Ovary (tissue), 3 donors: Measurements from ENCODE around the gene TUBB4B.

ENCODE experiments used
- CTCF ChIP-seq, 3 donors: fragments of 450-650 bp in 2 of 3; fragments of 200-600 bp in 1 of 3; IDR thresholded peaks; one replicate each; pipeline versions ENCODE4 v1.5.1 to v1.8.0; 2016 to 2022; ENCODE audit warnings: antibody characterized with exemption in 3 of 3, mild to moderate bottlenecking in 1 of 3
- EP300 ChIP-seq: sonication (generic); formaldehyde crosslinking; IDR thresholded peaks from one replicate; pipeline ENCODE4 v1.6.1; 2017; ENCODE audit warnings: antibody characterized with exemption
- donor health status: DM: no; HTN: no; CAD: no.

DNA sequence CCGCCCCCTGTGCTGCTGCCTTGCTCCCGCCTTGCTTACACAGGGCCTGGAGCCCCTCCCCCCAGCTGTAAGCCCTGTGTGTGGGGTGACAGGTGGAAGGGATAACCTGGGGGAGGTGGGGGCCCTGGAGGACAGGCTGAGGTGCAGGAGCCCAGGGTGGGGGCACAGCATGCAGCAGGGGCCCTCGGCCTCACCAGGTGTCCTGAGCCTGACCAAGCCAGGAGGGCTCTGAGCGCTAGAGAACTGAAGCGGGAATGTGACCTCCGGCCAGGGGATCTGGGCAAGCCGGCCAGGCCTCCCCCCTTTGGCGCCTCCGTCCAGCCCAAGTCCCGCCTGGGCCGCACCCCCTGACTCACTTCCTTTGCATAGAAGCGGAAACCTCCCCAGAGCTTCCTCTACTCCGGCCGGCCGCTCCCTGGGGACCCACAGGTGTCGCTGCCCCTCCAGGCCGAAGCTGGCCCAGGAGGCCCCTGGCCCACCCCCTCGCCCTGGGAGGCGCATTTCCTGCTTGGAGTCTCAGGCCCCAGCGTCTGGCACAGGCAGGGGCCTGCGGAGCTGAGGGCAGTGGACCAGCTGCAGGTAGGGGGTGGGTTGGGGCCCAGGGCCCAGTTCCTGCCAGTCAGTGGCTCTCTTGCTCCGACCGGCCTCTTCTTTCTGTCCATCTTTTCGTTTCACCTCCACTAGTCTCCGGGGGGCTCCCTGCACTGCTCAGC is 36.4 kb downstream of the TUBB4B start, which contains the start of gene TOR4A:
- TF ChIP-seq CTCF (IDR thresholded peaks at IDR 0.05) (no peak), EP300 (no peak)
